Endothelial cell of umbilical vein (primary cell): Measurements from ENCODE around the gene KRTAP10-5. TPM values are rescaled to one million over a fixed set of nuclear protein-coding genes. Genes with fewer than 3 reads are reported as not detected.

Experiments used
- BruUV-seq: library from RNA; stranded (reverse); fragments of 400-500 nt; replicated peaks from 2 replicates; lab custom pipeline; 2021; lab: Mats Ljungman, UMichigan
- CTCF ChIA-PET: fragments of 300-600, 350-600 bp; sonication (Branson Sonifier 250); formaldehyde crosslinking; loops from one replicate; lab custom pipeline; 2021; ENCODE audit warnings: antibody characterized with exemption, inconsistent platforms; lab: Charles Lee
- POLR2A ChIA-PET: fragments of 300-600, 350-600 bp; sonication (Branson Sonifier 250); formaldehyde crosslinking; loops from one replicate; lab custom pipeline; 2021; ENCODE audit warnings: antibody characterized with exemption, inconsistent platforms; lab: Charles Lee
- DNase-seq: peaks from one replicate; pipeline ENCODE4 v3.0.0-alpha.2; 2011; ENCODE audit warnings: low read depth, low spot score
- FAIRE-seq: peaks from 2 replicates; lab custom pipeline; 2011; peaks lifted over from hg19 to GRCh38; lab: Jason Lieb, UNC
- H2AFZ ChIP-seq: 2 replicates; pipeline ENCODE4 v1.6.0; 2012; ENCODE audit warnings: low read depth, low read length, control low read depth, inconsistent platforms
- H3K27ac ChIP-seq: 2 replicates; pipeline ENCODE4 v1.5.1; 2011; ENCODE audit warnings: low read depth, mild to moderate bottlenecking, control low read depth, low read length, moderate library complexity; ENCODE audit not compliant: insufficient read depth
- H3K27me3 ChIP-seq, 2 experiments: 2 replicates each; pipeline versions ENCODE4 v1.6.0 to v1.6.1; 2011; ENCODE audit warnings: low read length in 2 of 2, mixed read lengths in 1 of 2; ENCODE audit not compliant: control insufficient read depth in 2 of 2, insufficient read depth in 2 of 2
- H3K36me3 ChIP-seq, 2 experiments: 2 replicates in 1 of 2; 3 replicates in 1 of 2; pipeline ENCODE4 v1.5.1; 2011; ENCODE audit warnings: low read length in 2 of 2, mild to moderate bottlenecking in 1 of 2, moderate library complexity in 1 of 2; ENCODE audit not compliant: control insufficient read depth in 2 of 2, insufficient read depth in 2 of 2; ENCODE audit errors: extremely low read depth in 1 of 2
- H3K4me1 ChIP-seq: 3 replicates; pipeline ENCODE4 v1.5.1; 2011; ENCODE audit warnings: mild to moderate bottlenecking, low read length; ENCODE audit not compliant: control insufficient read depth, insufficient read depth; ENCODE audit errors: extremely low read depth
- H3K4me2 ChIP-seq: 2 replicates; pipeline ENCODE4 v1.6.1; 2011; ENCODE audit warnings: low read length, control low read depth, mixed read lengths; ENCODE audit not compliant: insufficient read depth
- H3K4me3 ChIP-seq, 3 experiments: fragments of 200-600 bp in 1 of 3; sonication (generic), shearing (Covaris generic) in 1 of 3; replicated peaks in 1 of 3; 2 replicates each; pipeline ENCODE4 v1.5.1; 2011 to 2016; ENCODE audit warnings: control low read depth in 3 of 3, low read length in 3 of 3, mild to moderate bottlenecking in 2 of 3, inconsistent platforms in 1 of 3, low read depth in 1 of 3, moderate library complexity in 1 of 3; ENCODE audit not compliant: insufficient read depth in 1 of 3
- H3K79me2 ChIP-seq: 2 replicates; pipeline ENCODE4 v1.6.0; 2012; ENCODE audit warnings: low read length, inconsistent platforms; ENCODE audit not compliant: control insufficient read depth, insufficient read depth
- H3K9ac ChIP-seq: replicated peaks from 2 replicates; pipeline ENCODE3; 2011; ENCODE audit warnings: low read length, control low read depth; ENCODE audit not compliant: insufficient read depth; ENCODE audit errors: extremely low read depth
- H3K9me1 ChIP-seq: replicated peaks from 3 replicates; pipeline ENCODE4 v1.6.0; 2011; ENCODE audit warnings: mild to moderate bottlenecking, low read length; ENCODE audit not compliant: control insufficient read depth, insufficient read depth; ENCODE audit errors: extremely low read depth
- H3K9me3 ChIP-seq: replicated peaks from 2 replicates; pipeline ENCODE4 v1.5.1; 2012; ENCODE audit warnings: low read length, inconsistent platforms; ENCODE audit not compliant: control insufficient read depth, insufficient read depth
- H4K20me1 ChIP-seq: replicated peaks from 2 replicates; pipeline ENCODE3; 2011; ENCODE audit warnings: mild to moderate bottlenecking, low read length; ENCODE audit not compliant: control insufficient read depth, insufficient read depth; ENCODE audit errors: extremely low read depth
- CTCF ChIP-seq, 2 donors: IDR thresholded peaks; 1 replicate in 1 of 2; 2 replicates in 1 of 2; pipeline ENCODE4 v1.5.1; 2011; ENCODE audit warnings: low read length in 2 of 2, mild to moderate bottlenecking in 2 of 2, moderate library complexity in 2 of 2, control low read depth in 1 of 2, inconsistent platforms in 1 of 2, low read depth in 1 of 2; ENCODE audit not compliant: insufficient read depth in 1 of 2; ENCODE audit errors: extremely low read depth in 1 of 2
- EZH2 ChIP-seq: IDR thresholded peaks from 2 replicates; pipeline ENCODE4 v1.6.1; 2012; ENCODE audit warnings: borderline replicate concordance, low read depth, mild to moderate bottlenecking, moderate library complexity, low read length, inconsistent platforms; ENCODE audit not compliant: severe bottlenecking
- FOS ChIP-seq: IDR thresholded peaks from 2 replicates; pipeline ENCODE4 v1.6.1; 2011; ENCODE audit warnings: mild to moderate bottlenecking, low read length, moderate library complexity, borderline replicate concordance; ENCODE audit not compliant: insufficient read depth
- GATA2 ChIP-seq: IDR thresholded peaks from 2 replicates; pipeline ENCODE4 v1.7.0; 2011; ENCODE audit warnings: low read depth, mild to moderate bottlenecking, moderate library complexity, mixed read lengths, low read length; ENCODE audit not compliant: insufficient read length, insufficient read depth
- JUN ChIP-seq: IDR thresholded peaks from 2 replicates; pipeline ENCODE4 v1.6.1; 2011; ENCODE audit warnings: borderline replicate concordance, low read depth; ENCODE audit not compliant: insufficient read length, insufficient read depth
- MAX ChIP-seq: IDR thresholded peaks from 2 replicates; pipeline ENCODE4 v1.6.1; 2011; ENCODE audit not compliant: insufficient read depth, insufficient read length
- MYC ChIP-seq: IDR thresholded peaks from one replicate; pipeline ENCODE4 v1.6.1; 2011; ENCODE audit warnings: mild to moderate bottlenecking, low read depth, low read length
- POLR2A ChIP-seq: IDR thresholded peaks from 2 replicates; pipeline ENCODE4 v1.6.1; 2012; ENCODE audit warnings: low read depth, mild to moderate bottlenecking, control low read depth, low read length
- POLR2AphosphoS5 ChIP-seq: IDR thresholded peaks from 2 replicates; pipeline ENCODE4 v1.6.1; 2012; ENCODE audit warnings: low read depth, mild to moderate bottlenecking, control low read depth, low read length, moderate library complexity; ENCODE audit not compliant: insufficient read depth
- dilution Hi-C: fragments of 300-500 bp; cut with MboI; formaldehyde crosslinking; loops from one replicate; pipeline ENCODE4 v1.15.0; 2019; ENCODE audit warnings: low sequenced_read_pairs; ENCODE audit not compliant: extremely low pct_ligation_motif_present
- intact Hi-C: fragments of 100-400 bp; cut with micrococcal nuclease; formaldehyde crosslinking; loops from one replicate; pipeline ENCODE4 v1.10.0; 2022
- polyA plus RNA-seq, 4 experiments: library from polyadenylated mRNA; depleted of rRNA in 3 of 4; stranded (reverse) in 3 of 4; unstranded in 1 of 4; fragments of >200 nt; gene quantifications; 2 replicates each; pipeline versions ENCODE4 v1.2.1 to v1.2.3, GENCODE V29; 2011 to 2012; ENCODE audit warnings: missing spikeins in 1 of 4
- total RNA-seq: library from RNA; stranded (reverse); gene quantifications from 2 replicates; pipeline ENCODE4 v1.2.3, GENCODE V29; 2021

Gene KRTAP10-5
- total and polyA plus RNA-seq, 2 donors (not counting 3 experiments of a cell fraction or from before 2014, with no cell fraction given): not detected

GRCh38 chr21:44552681-44553080 lies 27.7 kb downstream of the KRTAP10-5 start:
- dilution Hi-C loops: no loop called here
- peaks cover 4% of the 10 kb centered on the region in 2 experiments for H3K27me3 ChIP-seq

More at GRCh38 chr21:44552681-44553080, 27.7 kb downstream of the KRTAP10-5 start:
- H4K20me1 ChIP-seq: no peaks in the 10 kb centered on the region
- H3K4me1 ChIP-seq: no peaks in the 10 kb centered on the region
- H2AFZ ChIP-seq: no peak overlapping the region
- H3K4me2 ChIP-seq: no peak overlapping the region
- BruUV-seq: no TSS peak
- POLR2A ChIA-PET: no interaction called here
- TF ChIP-seq POLR2A (no peak), POLR2AphosphoS5 (no peak), FOS (no peak), CTCF (IDR thresholded peaks at IDR 0.05; ENCODE audit: extremely low read depth in 1 of 2, insufficient read depth in 1 of 2, low read depth in 1 of 2, low read length in 2 of 2) (no peak), EZH2 (no peak), GATA2 (no peak), JUN (no peak), MYC (no peak), MAX (no peak)
- no peak overlapping the region for H3K27ac ChIP-seq
- H3K36me3 ChIP-seq: no peaks in the 10 kb centered on the region
- FAIRE-seq (no peak), DNase-seq (no peak)
- H3K79me2 ChIP-seq: no peaks in the 10 kb centered on the region
- H3K9me1 ChIP-seq: no peaks in the 10 kb centered on the region
- no peak overlapping the region for H3K9ac ChIP-seq
- no peak overlapping the region for H3K4me3 ChIP-seq
- intact Hi-C loops: no loop called here
- no peaks in the 10 kb centered on the region for H3K9me3 ChIP-seq
- CTCF ChIA-PET: no interaction called here
